Liver (tissue), 9 donors: ENCODE data around the gene TACC2. TPM values are rescaled to one million over a fixed set of nuclear protein-coding genes. Genes with fewer than 3 reads are reported as not detected.

Source experiments
- DNase-seq: peaks from one replicate; pipeline ENCODE4 v3.0.0-alpha.2; 2017; ENCODE audit warnings: low spot score
- H3K27ac ChIP-seq, 2 donors: one replicate each; pipeline ENCODE4 v1.7.0; 2013; ENCODE audit warnings: inconsistent platforms in 2 of 2, low read length in 2 of 2, control low read depth in 1 of 2, low read depth in 1 of 2, mild to moderate bottlenecking in 1 of 2
- H3K27me3 ChIP-seq, 4 donors: one replicate each; pipeline versions ENCODE4 v1.6.1 to v1.7.0; 2013; ENCODE audit warnings: low read length in 3 of 4, inconsistent platforms in 1 of 4, mild to moderate bottlenecking in 1 of 4, moderate library complexity in 1 of 4; ENCODE audit not compliant: control insufficient read depth in 4 of 4, insufficient read depth in 4 of 4
- H3K36me3 ChIP-seq, 4 donors: one replicate each; pipeline versions ENCODE4 v1.6.1 to v1.7.0; 2013; ENCODE audit warnings: low read length in 3 of 4, mild to moderate bottlenecking in 3 of 4, low read depth in 1 of 4, moderate library complexity in 1 of 4; ENCODE audit not compliant: control insufficient read depth in 4 of 4, insufficient read depth in 3 of 4
- H3K4me1 ChIP-seq, 4 donors: one replicate each; pipeline versions ENCODE4 v1.6.1 to v1.7.0; 2013; ENCODE audit warnings: low read length in 3 of 4, mild to moderate bottlenecking in 3 of 4, moderate library complexity in 1 of 4; ENCODE audit not compliant: control insufficient read depth in 4 of 4, insufficient read depth in 4 of 4
- H3K4me3 ChIP-seq, 3 donors: one replicate each; pipeline versions ENCODE4 v1.6.1 to v1.7.0; 2013; ENCODE audit warnings: low read length in 3 of 3, control low read depth in 1 of 3, low read depth in 1 of 3, mild to moderate bottlenecking in 1 of 3
- H3K9ac ChIP-seq, 2 donors: one replicate each; pipeline ENCODE4 v1.7.0; 2013; ENCODE audit warnings: low read length in 2 of 2, mild to moderate bottlenecking in 2 of 2, moderate library complexity in 2 of 2, control low read depth in 1 of 2, low read depth in 1 of 2
- H3K9me3 ChIP-seq, 4 donors: one replicate each; pipeline versions ENCODE4 v1.6.1 to v1.7.0; 2013; ENCODE audit warnings: low read length in 3 of 4; ENCODE audit not compliant: control insufficient read depth in 4 of 4
- EGR1 ChIP-seq, 2 donors: IDR thresholded peaks; 2 replicates each; pipeline ENCODE4 v1.6.1; 2016 to 2018; ENCODE audit warnings: antibody characterized with exemption in 2 of 2, low read depth in 2 of 2
- FOXA1 ChIP-seq: IDR thresholded peaks from 2 replicates; pipeline ENCODE4 v1.6.1; 2016; ENCODE audit warnings: antibody characterized with exemption
- FOXA2 ChIP-seq: IDR thresholded peaks from 2 replicates; pipeline ENCODE4 v1.6.1; 2016; ENCODE audit warnings: antibody characterized with exemption
- GABPA ChIP-seq, 2 donors: IDR thresholded peaks in 1 of 2; conservative IDR thresholded peaks in 1 of 2; 2 replicates each; pipeline ENCODE4 v1.6.1; 2016; ENCODE audit warnings: antibody characterized with exemption in 2 of 2, mild to moderate bottlenecking in 1 of 2, moderate library complexity in 1 of 2
- HNF4A ChIP-seq, 2 donors: conservative IDR thresholded peaks; 2 replicates each; pipeline ENCODE4 v1.6.1; 2016; ENCODE audit warnings: antibody characterized with exemption in 2 of 2, mild to moderate bottlenecking in 2 of 2
- HNF4G ChIP-seq: IDR thresholded peaks from 2 replicates; pipeline ENCODE4 v1.6.1; 2016; ENCODE audit warnings: antibody characterized with exemption
- JUND ChIP-seq, 2 donors: IDR thresholded peaks; 2 replicates each; pipeline ENCODE4 v1.6.1; 2016; ENCODE audit warnings: antibody characterized with exemption in 2 of 2
- NR2F2 ChIP-seq: IDR thresholded peaks from 2 replicates; pipeline ENCODE4 v1.6.1; 2016; ENCODE audit warnings: antibody characterized with exemption
- RAD21 ChIP-seq, 2 donors: IDR thresholded peaks; 2 replicates each; pipeline ENCODE4 v1.6.1; 2016; ENCODE audit warnings: antibody characterized with exemption in 2 of 2, mild to moderate bottlenecking in 2 of 2
- RXRA ChIP-seq, 2 donors: IDR thresholded peaks; 2 replicates each; pipeline ENCODE4 v1.6.1; 2017 to 2018; ENCODE audit warnings: antibody characterized with exemption in 2 of 2, mild to moderate bottlenecking in 1 of 2
- SP1 ChIP-seq: IDR thresholded peaks from 2 replicates; pipeline ENCODE4 v1.6.1; 2018; ENCODE audit warnings: antibody characterized with exemption, mild to moderate bottlenecking
- TAF1 ChIP-seq: conservative IDR thresholded peaks from 2 replicates; pipeline ENCODE4 v1.6.1; 2016; ENCODE audit warnings: antibody characterized with exemption, mild to moderate bottlenecking
- YY1 ChIP-seq: IDR thresholded peaks from 2 replicates; pipeline ENCODE4 v1.6.1; 2016; ENCODE audit warnings: antibody characterized with exemption, mild to moderate bottlenecking
- WGBS: extraction: QIAGEN DNeasy Blood & Tissue Kit; methylation state at CpG from one replicate; pipeline ENCODE4 v1.1.7; 2013; 5-methylcytosine and 5-hydroxymethylcytosine counted together
- polyA plus RNA-seq, 2 donors: library from polyadenylated mRNA; stranded (reverse) in 1 of 2; unstranded in 1 of 2; fragments of 200-250 nt in 1 of 2; fragments of >200 nt in 1 of 2; fragmentation: Nextera tagmentation in 1 of 2; extraction: Ambion mirVana in 1 of 2; gene quantifications; one replicate each; pipeline versions ENCODE4 v1.2.1 to v1.2.3, GENCODE V29; 2013 to 2015
- total RNA-seq, 2 donors: library from RNA; depleted of rRNA; stranded (reverse); fragments of >200 nt; gene quantifications; one replicate each; pipeline ENCODE4 v1.2.3, GENCODE V29; 2014
- TF ChIP-seq, protein P1 (sequence below): IDR thresholded peaks from 2 replicates; pipeline ENCODE4 v1.6.1; 2016; ENCODE audit warnings: antibody characterized with exemption
- TF ChIP-seq, protein P2 (sequence below): IDR thresholded peaks from 2 replicates; pipeline ENCODE4 v1.6.1; 2016; ENCODE audit warnings: antibody characterized with exemption
- TF ChIP-seq, protein P3 (sequence below): IDR thresholded peaks from 2 replicates; pipeline ENCODE4 v1.6.1; 2016; ENCODE audit warnings: antibody characterized with exemption, mild to moderate bottlenecking
- TF ChIP-seq, protein P4 (sequence below): fragments of 150-350 bp; IDR thresholded peaks from 2 replicates; pipeline ENCODE4 v1.5.1; 2017; ENCODE audit warnings: improper control_type of control experiment, low read depth, low read length; ENCODE audit not compliant: missing input control
- TF ChIP-seq, protein P5 (sequence below): IDR thresholded peaks from 2 replicates; pipeline ENCODE4 v1.6.1; 2016; ENCODE audit warnings: antibody characterized with exemption
- donor health status: healthy.
- donor health status: healthy.
- donor health status: healthy.
- donor health status: healthy.
- donor health status: healthy.

TACC2 gene
- total and polyA plus RNA-seq, 4 donors = 1.5 to 9.1 (median 7.8) TPM

DNA sequence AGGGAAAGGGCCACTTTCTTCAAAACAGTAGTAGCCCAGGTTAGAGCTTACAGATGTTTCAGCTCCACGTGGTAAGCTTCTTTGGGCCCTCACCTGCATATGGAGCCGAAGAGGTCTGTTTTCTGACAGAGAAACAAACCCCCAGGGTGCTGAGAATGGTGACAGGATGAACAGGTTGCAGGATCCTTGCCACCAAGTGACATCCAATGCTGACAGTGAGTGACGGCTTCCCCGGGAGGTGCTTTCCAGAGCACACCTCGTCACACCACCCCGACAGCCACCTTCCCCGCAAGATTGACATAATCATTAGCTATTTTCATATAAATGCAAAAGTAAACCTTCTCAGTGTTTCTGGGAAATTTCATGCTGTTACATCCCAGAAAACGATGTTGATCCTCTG lies 172.8 kb downstream of the TACC2 start:
- H3K4me1 ChIP-seq = peaks cover 23 to 41% (median 33%) of the 10 kb centered on the region in 4 donors
- H3K36me3 ChIP-seq = no peaks in the 10 kb centered on the region
- no peak for TF ChIP-seq HNF4A (conservative IDR thresholded peaks at IDR 0.05)
- TF ChIP-seq JUND (IDR thresholded peaks at IDR 0.05) = no peak
- TF ChIP-seq SP1 = no peak
- TF ChIP-seq RXRA (IDR thresholded peaks at IDR 0.05) = no peak
- no peak for TF ChIP-seq TAF1
- TF ChIP-seq, protein P1, sequence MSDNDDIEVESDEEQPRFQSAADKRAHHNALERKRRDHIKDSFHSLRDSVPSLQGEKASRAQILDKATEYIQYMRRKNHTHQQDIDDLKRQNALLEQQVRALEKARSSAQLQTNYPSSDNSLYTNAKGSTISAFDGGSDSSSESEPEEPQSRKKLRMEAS = no peak
- TF ChIP-seq, protein P2, sequence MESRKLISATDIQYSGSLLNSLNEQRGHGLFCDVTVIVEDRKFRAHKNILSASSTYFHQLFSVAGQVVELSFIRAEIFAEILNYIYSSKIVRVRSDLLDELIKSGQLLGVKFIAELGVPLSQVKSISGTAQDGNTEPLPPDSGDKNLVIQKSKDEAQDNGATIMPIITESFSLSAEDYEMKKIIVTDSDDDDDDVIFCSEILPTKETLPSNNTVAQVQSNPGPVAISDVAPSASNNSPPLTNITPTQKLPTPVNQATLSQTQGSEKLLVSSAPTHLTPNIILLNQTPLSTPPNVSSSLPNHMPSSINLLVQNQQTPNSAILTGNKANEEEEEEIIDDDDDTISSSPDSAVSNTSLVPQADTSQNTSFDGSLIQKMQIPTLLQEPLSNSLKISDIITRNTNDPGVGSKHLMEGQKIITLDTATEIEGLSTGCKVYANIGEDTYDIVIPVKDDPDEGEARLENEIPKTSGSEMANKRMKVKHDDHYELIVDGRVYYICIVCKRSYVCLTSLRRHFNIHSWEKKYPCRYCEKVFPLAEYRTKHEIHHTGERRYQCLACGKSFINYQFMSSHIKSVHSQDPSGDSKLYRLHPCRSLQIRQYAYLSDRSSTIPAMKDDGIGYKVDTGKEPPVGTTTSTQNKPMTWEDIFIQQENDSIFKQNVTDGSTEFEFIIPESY = no peak
- no peak for TF ChIP-seq RAD21 (IDR thresholded peaks at IDR 0.05)
- TF ChIP-seq, protein P3, sequence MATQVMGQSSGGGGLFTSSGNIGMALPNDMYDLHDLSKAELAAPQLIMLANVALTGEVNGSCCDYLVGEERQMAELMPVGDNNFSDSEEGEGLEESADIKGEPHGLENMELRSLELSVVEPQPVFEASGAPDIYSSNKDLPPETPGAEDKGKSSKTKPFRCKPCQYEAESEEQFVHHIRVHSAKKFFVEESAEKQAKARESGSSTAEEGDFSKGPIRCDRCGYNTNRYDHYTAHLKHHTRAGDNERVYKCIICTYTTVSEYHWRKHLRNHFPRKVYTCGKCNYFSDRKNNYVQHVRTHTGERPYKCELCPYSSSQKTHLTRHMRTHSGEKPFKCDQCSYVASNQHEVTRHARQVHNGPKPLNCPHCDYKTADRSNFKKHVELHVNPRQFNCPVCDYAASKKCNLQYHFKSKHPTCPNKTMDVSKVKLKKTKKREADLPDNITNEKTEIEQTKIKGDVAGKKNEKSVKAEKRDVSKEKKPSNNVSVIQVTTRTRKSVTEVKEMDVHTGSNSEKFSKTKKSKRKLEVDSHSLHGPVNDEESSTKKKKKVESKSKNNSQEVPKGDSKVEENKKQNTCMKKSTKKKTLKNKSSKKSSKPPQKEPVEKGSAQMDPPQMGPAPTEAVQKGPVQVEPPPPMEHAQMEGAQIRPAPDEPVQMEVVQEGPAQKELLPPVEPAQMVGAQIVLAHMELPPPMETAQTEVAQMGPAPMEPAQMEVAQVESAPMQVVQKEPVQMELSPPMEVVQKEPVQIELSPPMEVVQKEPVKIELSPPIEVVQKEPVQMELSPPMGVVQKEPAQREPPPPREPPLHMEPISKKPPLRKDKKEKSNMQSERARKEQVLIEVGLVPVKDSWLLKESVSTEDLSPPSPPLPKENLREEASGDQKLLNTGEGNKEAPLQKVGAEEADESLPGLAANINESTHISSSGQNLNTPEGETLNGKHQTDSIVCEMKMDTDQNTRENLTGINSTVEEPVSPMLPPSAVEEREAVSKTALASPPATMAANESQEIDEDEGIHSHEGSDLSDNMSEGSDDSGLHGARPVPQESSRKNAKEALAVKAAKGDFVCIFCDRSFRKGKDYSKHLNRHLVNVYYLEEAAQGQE = no peak
- TF ChIP-seq FOXA2 = no peak
- TF ChIP-seq YY1 = no peak
- TF ChIP-seq NR2F2 = no peak
- TF ChIP-seq, protein P4, sequence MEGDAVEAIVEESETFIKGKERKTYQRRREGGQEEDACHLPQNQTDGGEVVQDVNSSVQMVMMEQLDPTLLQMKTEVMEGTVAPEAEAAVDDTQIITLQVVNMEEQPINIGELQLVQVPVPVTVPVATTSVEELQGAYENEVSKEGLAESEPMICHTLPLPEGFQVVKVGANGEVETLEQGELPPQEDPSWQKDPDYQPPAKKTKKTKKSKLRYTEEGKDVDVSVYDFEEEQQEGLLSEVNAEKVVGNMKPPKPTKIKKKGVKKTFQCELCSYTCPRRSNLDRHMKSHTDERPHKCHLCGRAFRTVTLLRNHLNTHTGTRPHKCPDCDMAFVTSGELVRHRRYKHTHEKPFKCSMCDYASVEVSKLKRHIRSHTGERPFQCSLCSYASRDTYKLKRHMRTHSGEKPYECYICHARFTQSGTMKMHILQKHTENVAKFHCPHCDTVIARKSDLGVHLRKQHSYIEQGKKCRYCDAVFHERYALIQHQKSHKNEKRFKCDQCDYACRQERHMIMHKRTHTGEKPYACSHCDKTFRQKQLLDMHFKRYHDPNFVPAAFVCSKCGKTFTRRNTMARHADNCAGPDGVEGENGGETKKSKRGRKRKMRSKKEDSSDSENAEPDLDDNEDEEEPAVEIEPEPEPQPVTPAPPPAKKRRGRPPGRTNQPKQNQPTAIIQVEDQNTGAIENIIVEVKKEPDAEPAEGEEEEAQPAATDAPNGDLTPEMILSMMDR = no peak
- no peak for TF ChIP-seq EGR1 (IDR thresholded peaks at IDR 0.05; ENCODE audit: low read depth in 2 of 2)
- TF ChIP-seq GABPA (IDR thresholded peaks at IDR 0.05 in 1 of 2, conservative IDR thresholded peaks at IDR 0.05 in 1 of 2) = no peak
- no peak for TF ChIP-seq HNF4G
- TF ChIP-seq FOXA1 = no peak
- TF ChIP-seq, protein P5, sequence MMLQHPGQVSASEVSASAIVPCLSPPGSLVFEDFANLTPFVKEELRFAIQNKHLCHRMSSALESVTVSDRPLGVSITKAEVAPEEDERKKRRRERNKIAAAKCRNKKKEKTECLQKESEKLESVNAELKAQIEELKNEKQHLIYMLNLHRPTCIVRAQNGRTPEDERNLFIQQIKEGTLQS = no peak
- no peak overlapping the region for H3K27ac ChIP-seq
- H3K9me3 ChIP-seq = no peaks in the 10 kb centered on the region
- H3K27me3 ChIP-seq = no peaks in the 10 kb centered on the region
- WGBS = 89% methylated on average over 8 of the region's 8 CpGs
- no peak overlapping the region for H3K9ac ChIP-seq
- no peak for DNase-seq
- no peak overlapping the region for H3K4me3 ChIP-seq
